Neutrophil (primary cell): ENCODE data around the gene BLM.

Experiments
- H3K27ac ChIP-seq: fragments of 200-600 bp; sonication (generic); 2 replicates; pipeline ENCODE4 v1.5.1; 2016; ENCODE audit warnings: mild to moderate bottlenecking, moderate library complexity
- H3K27me3 ChIP-seq: fragments of 200-600 bp; sonication (generic); 2 replicates; pipeline ENCODE4 v1.6.0; 2016; ENCODE audit warnings: mild to moderate bottlenecking
- H3K36me3 ChIP-seq: fragments of 200-600 bp; sonication (generic); 2 replicates; pipeline ENCODE4 v1.5.1; 2017
- H3K4me1 ChIP-seq, 2 experiments: fragments of 200-600 bp in 1 of 2; sonication (generic) in 1 of 2; 1 replicate in 1 of 2; 2 replicates in 1 of 2; pipeline versions ENCODE4 v1.5.1 to v1.6.1; 2013 to 2016; ENCODE audit warnings: low read depth in 1 of 2, low read length in 1 of 2, mild to moderate bottlenecking in 1 of 2, moderate library complexity in 1 of 2; ENCODE audit not compliant: control insufficient read depth in 1 of 2, insufficient read depth in 1 of 2
- H3K4me3 ChIP-seq, 2 experiments: fragments of 200-600 bp in 1 of 2; sonication (generic) in 1 of 2; 1 replicate in 1 of 2; 2 replicates in 1 of 2; pipeline ENCODE4 v1.5.1; 2013 to 2016; ENCODE audit warnings: low read depth in 1 of 2, low read length in 1 of 2, mild to moderate bottlenecking in 1 of 2, moderate library complexity in 1 of 2
- H3K9me3 ChIP-seq: fragments of 200-600 bp; sonication (generic); 2 replicates; pipeline ENCODE4 v1.5.1; 2016
- TF ChIP-seq, protein P1 (sequence below): fragments of 200-600 bp; sonication (generic); IDR thresholded peaks from 2 replicates; pipeline ENCODE4 v1.5.1; 2016; ENCODE audit warnings: antibody characterized with exemption

The BLM gene

DNA sequence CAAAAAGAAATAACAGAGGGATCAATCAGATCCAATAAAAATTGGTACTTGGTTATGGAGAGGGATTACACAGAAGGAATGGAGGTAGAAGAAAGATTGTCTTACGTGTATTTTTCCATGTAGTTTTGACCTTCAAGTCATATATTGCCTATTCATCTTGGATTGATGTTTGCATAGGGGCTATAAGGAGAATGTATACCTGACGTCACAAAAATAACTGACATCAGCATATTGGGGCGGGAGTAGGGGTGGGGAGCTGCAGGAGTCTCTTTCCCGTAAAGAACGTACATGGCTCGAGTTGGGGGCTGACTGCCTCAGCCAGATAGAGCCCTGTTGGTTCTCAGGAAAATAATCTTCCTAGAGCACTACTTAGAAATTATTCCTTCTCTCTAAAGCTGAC is 145.3 kb downstream of the BLM start:
- peak overlapping the region; percentile 88 for H3K27ac ChIP-seq
- peaks cover 59 to 68% of the 10 kb centered on the region in 2 experiments for H3K4me1 ChIP-seq
- H3K4me3 ChIP-seq = no peak overlapping the region
- TF ChIP-seq, protein P1, sequence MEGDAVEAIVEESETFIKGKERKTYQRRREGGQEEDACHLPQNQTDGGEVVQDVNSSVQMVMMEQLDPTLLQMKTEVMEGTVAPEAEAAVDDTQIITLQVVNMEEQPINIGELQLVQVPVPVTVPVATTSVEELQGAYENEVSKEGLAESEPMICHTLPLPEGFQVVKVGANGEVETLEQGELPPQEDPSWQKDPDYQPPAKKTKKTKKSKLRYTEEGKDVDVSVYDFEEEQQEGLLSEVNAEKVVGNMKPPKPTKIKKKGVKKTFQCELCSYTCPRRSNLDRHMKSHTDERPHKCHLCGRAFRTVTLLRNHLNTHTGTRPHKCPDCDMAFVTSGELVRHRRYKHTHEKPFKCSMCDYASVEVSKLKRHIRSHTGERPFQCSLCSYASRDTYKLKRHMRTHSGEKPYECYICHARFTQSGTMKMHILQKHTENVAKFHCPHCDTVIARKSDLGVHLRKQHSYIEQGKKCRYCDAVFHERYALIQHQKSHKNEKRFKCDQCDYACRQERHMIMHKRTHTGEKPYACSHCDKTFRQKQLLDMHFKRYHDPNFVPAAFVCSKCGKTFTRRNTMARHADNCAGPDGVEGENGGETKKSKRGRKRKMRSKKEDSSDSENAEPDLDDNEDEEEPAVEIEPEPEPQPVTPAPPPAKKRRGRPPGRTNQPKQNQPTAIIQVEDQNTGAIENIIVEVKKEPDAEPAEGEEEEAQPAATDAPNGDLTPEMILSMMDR = no peak
- no peaks in the 10 kb centered on the region for H3K27me3 ChIP-seq
- no peaks in the 10 kb centered on the region for H3K36me3 ChIP-seq
- H3K9me3 ChIP-seq = no peaks in the 10 kb centered on the region

- Histone ChIP-seq H3K27ac (peak overlapping the region; percentile 88), H3K4me1 (peaks cover 56 to 66% of the 10 kb centered on the region in 2 experiments), H3K36me3 (no peaks in the 10 kb centered on the region), H3K9me3 (no peaks in the 10 kb centered on the region), H3K4me3 (peak overlapping the region; percentile 12 to 19), H3K27me3 (no peaks in the 10 kb centered on the region)
- TF ChIP-seq, protein P1 = no peak
Measured at GRCh38 chr15:90862964-90863778, 146.0 kb downstream of the BLM start.

- peak overlapping the region; percentile 12 to 19 for H3K4me3 ChIP-seq
- no peaks in the 10 kb centered on the region for H3K27me3 ChIP-seq
- H3K4me1 ChIP-seq = peaks cover 57 to 71% of the 10 kb centered on the region in 2 experiments
- H3K36me3 ChIP-seq = no peaks in the 10 kb centered on the region
- peak overlapping the region; percentile 88 for H3K27ac ChIP-seq
- TF ChIP-seq, protein P1 = no peak
- no peaks in the 10 kb centered on the region for H3K9me3 ChIP-seq
Measured at GRCh38 chr15:90863987-90864386, 146.8 kb downstream of the BLM start.

DNA sequence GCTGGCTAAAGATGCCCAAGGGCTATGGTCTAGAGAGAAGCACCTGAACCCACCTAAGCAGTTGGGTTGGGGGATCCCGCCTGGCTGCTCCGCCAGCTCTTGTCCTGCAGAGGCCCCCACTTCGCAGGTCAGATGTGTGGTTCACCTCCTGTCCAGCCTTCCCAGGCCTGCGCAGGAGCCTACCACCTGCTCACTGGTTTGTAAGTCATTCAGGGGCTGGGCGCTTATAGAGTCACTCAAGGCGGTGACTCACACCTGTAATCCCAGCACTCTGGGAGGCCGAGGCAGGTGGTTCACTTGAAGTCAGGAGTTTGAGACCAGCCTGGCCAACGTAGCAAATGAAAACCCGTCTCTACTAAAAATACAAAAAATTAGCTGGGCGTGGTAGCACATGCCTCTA is 147.4 kb downstream of the BLM start:
- peaks cover 57 to 71% of the 10 kb centered on the region in 2 experiments for H3K4me1 ChIP-seq
- TF ChIP-seq, protein P1 = no peak
- peak overlapping the region; percentile 88 for H3K27ac ChIP-seq
- H3K4me3 ChIP-seq = no peak overlapping the region
- no peaks in the 10 kb centered on the region for H3K27me3 ChIP-seq
- H3K36me3 ChIP-seq = no peaks in the 10 kb centered on the region
- H3K9me3 ChIP-seq = no peaks in the 10 kb centered on the region

DNA sequence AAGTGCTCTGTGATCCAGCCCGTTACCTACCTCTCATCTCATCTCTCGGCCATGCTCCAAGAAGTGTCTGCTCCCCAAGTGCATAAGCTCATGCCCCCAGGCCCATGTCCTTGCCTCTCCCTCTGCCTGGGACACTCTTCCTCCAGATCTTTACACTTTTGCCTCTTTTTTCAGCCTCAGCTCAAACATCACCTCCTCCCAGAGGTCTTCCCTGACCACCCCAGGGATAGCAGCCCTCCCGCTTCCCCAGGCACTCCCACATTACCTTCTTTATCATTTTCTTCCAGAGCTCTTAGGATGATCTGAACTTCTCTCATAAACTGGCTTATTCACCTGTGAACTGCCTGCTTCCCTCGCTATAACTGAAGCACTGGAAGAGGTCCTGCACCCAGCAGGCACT is 148.6 kb downstream of the BLM start:
- Histone ChIP-seq H3K27ac (no peak overlapping the region), H3K4me1 (peaks cover 57 to 71% of the 10 kb centered on the region in 2 experiments), H3K4me3 (no peak overlapping the region), H3K9me3 (no peaks in the 10 kb centered on the region), H3K36me3 (no peaks in the 10 kb centered on the region), H3K27me3 (no peaks in the 10 kb centered on the region)
- TF ChIP-seq, protein P1 = no peak
